A549 (cell line): ENCODE results near the gene COX10. TPM values are rescaled to one million over a fixed set of nuclear protein-coding genes. Genes with fewer than 3 reads are reported as not detected.

Experiments
- ATAC-seq, 2 experiments: fragments of 200-7000 bp in 1 of 2; fragments of >200 bp in 1 of 2; cut with Nextera tagmentation in 1 of 2; cut with Tn5 transposase in 1 of 2; 3 replicates each; pipeline versions ENCODE4 v1.8.0 to v1.9.1; 2018 to 2020; ENCODE audit warnings: mild to moderate bottlenecking in 1 of 2, moderate library complexity in 1 of 2
- CTCF ChIA-PET: fragments of 300-600 bp; sonication (Branson Sonifier 250); formaldehyde crosslinking; extraction: SDS; loops from one replicate; lab custom pipeline; 2021; ENCODE audit warnings: antibody characterized with exemption, inconsistent platforms; lab: Yijun Ruan, JAX
- POLR2A ChIA-PET: fragments of 350-600 bp; formaldehyde crosslinking; extraction: SDS; loops from one replicate; lab custom pipeline; 2021; ENCODE audit warnings: antibody characterized with exemption, inconsistent platforms; lab: Yijun Ruan, JAX
- DNase-seq, 2 experiments: peaks; one replicate each; pipeline versions ENCODE4 v3.0.0 to v3.0.0-alpha.2; 2011 to 2016; ENCODE audit warnings: low read depth in 1 of 2, low spot score in 1 of 2
- FAIRE-seq: peaks from 2 replicates; lab custom pipeline; 2011; peaks lifted over from hg19 to GRCh38; lab: Jason Lieb, UNC
- H3K27ac ChIP-seq, 2 experiments: fragments of >200 bp; sonication (Bioruptor Twin); formaldehyde crosslinking; 3 replicates each; pipeline ENCODE4 v1.5.1; 2016 to 2017
- H3K4me1 ChIP-seq: fragments of >200 bp; sonication (Bioruptor Twin); formaldehyde crosslinking; 3 replicates; pipeline ENCODE4 v1.6.1; 2016
- H3K4me2 ChIP-seq: fragments of >200 bp; sonication (Bioruptor Twin); formaldehyde crosslinking; 3 replicates; pipeline ENCODE4 v1.6.1; 2016
- H3K4me3 ChIP-seq: fragments of >200 bp; sonication (Bioruptor Twin); formaldehyde crosslinking; 3 replicates; pipeline ENCODE4 v1.5.1; 2016
- H3K9me3 ChIP-seq: fragments of >200 bp; sonication (Bioruptor Twin); formaldehyde crosslinking; 3 replicates; pipeline ENCODE4 v1.6.1; 2016
- CBX2 ChIP-seq: fragments of 200-600 bp; sonication (generic); IDR thresholded peaks from 2 replicates; pipeline ENCODE4 v1.6.1; 2016; ENCODE audit warnings: low read depth, mild to moderate bottlenecking, borderline replicate concordance
- CBX8 ChIP-seq: fragments of 200-600 bp; sonication (generic); IDR thresholded peaks from 2 replicates; pipeline ENCODE4 v1.6.1; 2016
- CEBPB ChIP-seq, 2 experiments: fragments of >200 bp in 1 of 2; sonication (Bioruptor Twin) in 1 of 2; formaldehyde crosslinking in 1 of 2; IDR thresholded peaks; 2 replicates each; pipeline ENCODE4 v1.6.1; 2012 to 2016
- CHD4 ChIP-seq: fragments of 200-600 bp; sonication (generic); IDR thresholded peaks from 2 replicates; pipeline ENCODE4 v1.6.1; 2016; ENCODE audit warnings: antibody characterized with exemption, mild to moderate bottlenecking, borderline replicate concordance
- EHF ChIP-seq: fragments of 250-450 bp; sonication (Bioruptor Pico); IDR thresholded peaks from 2 replicates; pipeline ENCODE4 v1.5.0; 2020; ENCODE audit warnings: mild to moderate bottlenecking
- ESRRA ChIP-seq: fragments of 150-350 bp; IDR thresholded peaks from 2 replicates; pipeline ENCODE4 v1.6.1; 2014; ENCODE audit warnings: mild to moderate bottlenecking, low read length, borderline replicate concordance
- FOSB ChIP-seq: fragments of 250-450 bp; sonication (Bioruptor Pico); IDR thresholded peaks from 2 replicates; pipeline ENCODE4 v1.5.0; 2020; ENCODE audit warnings: mild to moderate bottlenecking, moderate library complexity
- FOXS1 ChIP-seq: fragments of 250-450 bp; sonication (Bioruptor Pico); IDR thresholded peaks from 2 replicates; pipeline ENCODE4 v1.5.0; 2020; ENCODE audit warnings: mild to moderate bottlenecking, moderate library complexity
- GATA3 ChIP-seq: IDR thresholded peaks from 2 replicates; pipeline ENCODE4 v1.6.1; 2012; ENCODE audit warnings: borderline replicate concordance
- HES2 ChIP-seq: fragments of >200 bp; sonication (Bioruptor Twin); formaldehyde crosslinking; IDR thresholded peaks from 2 replicates; pipeline ENCODE4 v1.6.1; 2016
- HEYL ChIP-seq: fragments of 250-450 bp; sonication (Bioruptor Pico); IDR thresholded peaks from 2 replicates; pipeline ENCODE4 v1.8.0; 2021; ENCODE audit warnings: mild to moderate bottlenecking, moderate library complexity
- HOXA7 ChIP-seq: fragments of 250-450 bp; sonication (Bioruptor Pico); IDR thresholded peaks from 2 replicates; pipeline ENCODE4 v1.5.0; 2020; ENCODE audit warnings: mild to moderate bottlenecking, moderate library complexity
- HOXB13 ChIP-seq: fragments of 250-450 bp; sonication (Bioruptor Pico); IDR thresholded peaks from 2 replicates; pipeline ENCODE4 v1.5.0; 2020; ENCODE audit warnings: low read depth, mild to moderate bottlenecking, moderate library complexity
- JUNB ChIP-seq: fragments of >200 bp; sonication (Bioruptor Twin); formaldehyde crosslinking; IDR thresholded peaks from 2 replicates; pipeline ENCODE4 v1.6.1; 2016
- MAFK ChIP-seq: fragments of 450-650 bp; IDR thresholded peaks from 2 replicates; pipeline ENCODE4 v1.6.1; 2014; ENCODE audit not compliant: partially characterized antibody
- MAX ChIP-seq: IDR thresholded peaks from 2 replicates; pipeline ENCODE4 v1.6.1; 2012
- MYC ChIP-seq: IDR thresholded peaks from 2 replicates; pipeline ENCODE4 v1.6.1; 2012; ENCODE audit warnings: mild to moderate bottlenecking, inconsistent platforms, low read length, improper control_type of control experiment, borderline replicate concordance
- PBX3 ChIP-seq: IDR thresholded peaks from 2 replicates; pipeline ENCODE4 v1.6.1; 2012
- PHF8 ChIP-seq: fragments of 200-600 bp; sonication (generic); IDR thresholded peaks from 2 replicates; pipeline ENCODE4 v1.6.1; 2016; ENCODE audit warnings: low read depth, mild to moderate bottlenecking, antibody characterized with exemption, moderate library complexity, borderline replicate concordance
- POLR2A ChIP-seq: IDR thresholded peaks from 2 replicates; pipeline ENCODE4 v1.6.1; 2012; ENCODE audit warnings: mild to moderate bottlenecking, low read length
- RAD21 ChIP-seq, 2 experiments: fragments of >200 bp in 1 of 2; sonication (Bioruptor Twin) in 1 of 2; formaldehyde crosslinking in 1 of 2; IDR thresholded peaks in 1 of 2; conservative IDR thresholded peaks in 1 of 2; 2 replicates in 1 of 2; 3 replicates in 1 of 2; pipeline ENCODE4 v1.6.1; 2012 to 2018; ENCODE audit warnings: inconsistent platforms in 1 of 2
- RARB ChIP-seq: fragments of 250-450 bp; sonication (Bioruptor Pico); IDR thresholded peaks from 2 replicates; pipeline ENCODE4 v1.8.0; 2021; ENCODE audit warnings: mild to moderate bottlenecking, moderate library complexity
- RFX5 ChIP-seq: fragments of 450-650 bp; IDR thresholded peaks from 2 replicates; pipeline ENCODE4 v1.7.1; 2014; ENCODE audit warnings: antibody characterized with exemption, mild to moderate bottlenecking, moderate library complexity
- RNF2 ChIP-seq: fragments of 200-600 bp; sonication (generic); IDR thresholded peaks from 2 replicates; pipeline ENCODE4 v1.6.1; 2016; ENCODE audit warnings: low read depth, mild to moderate bottlenecking, antibody characterized with exemption, moderate library complexity, borderline replicate concordance
- ZSCAN20 ChIP-seq: fragments of 250-450 bp; sonication (Bioruptor Pico); IDR thresholded peaks from 2 replicates; pipeline ENCODE4 v1.8.0; 2022; ENCODE audit warnings: mild to moderate bottlenecking, moderate library complexity
- WGBS: methylation state at CpG from one replicate; pipeline ENCODE4 v1.1.6; 2017; ENCODE audit errors: missing lambda C conversion rate; 5-methylcytosine and 5-hydroxymethylcytosine counted together
- polyA plus RNA-seq, 4 experiments: library from polyadenylated mRNA; depleted of rRNA in 3 of 4; stranded (reverse); fragments of >200 nt; fragmentation: RNase III in 1 of 4; extraction: RNeasy Plus Mini Kit Qiagen cat#74134 plus additional on column Dnase treatment in 1 of 4; gene quantifications; 2 replicates in 3 of 4; 3 replicates in 1 of 4; pipeline ENCODE4 v1.2.3, GENCODE V29; 2011 to 2017
- TF ChIP-seq, protein P1 (sequence below): fragments of >200 bp; sonication (Bioruptor Twin); formaldehyde crosslinking; IDR thresholded peaks from 3 replicates; pipeline ENCODE4 v1.6.1; 2016

COX10 gene
- polyA plus RNA-seq, 2 of the 4 experiments (the other 2 are of a cell fraction), result 15.1 to 25.8 TPM

GRCh38 chr17:14143688-14144087 is 74.4 kb downstream of the COX10 start:
- H3K27ac ChIP-seq, result no peak overlapping the region
- DNase-seq (no peak), ATAC-seq (no peak), FAIRE-seq (no peak)
- 82% methylated on average over 3 of the region's 3 CpGs for WGBS
- ChIA-PET POLR2A (no interaction called here), CTCF (no interaction called here)
- no peak for TF ChIP-seq HEYL (CRISPR knock-in tag)
- no peak for TF ChIP-seq CEBPB (IDR thresholded peaks at IDR 0.05)
- no peak for TF ChIP-seq CHD4
- TF ChIP-seq POLR2A, result no peak
- TF ChIP-seq GATA3, result no peak
- TF ChIP-seq HOXA7 (CRISPR knock-in tag), result no peak
- TF ChIP-seq MYC, result no peak
- no peak for TF ChIP-seq RNF2
- no peak for TF ChIP-seq PBX3
- TF ChIP-seq FOSB (CRISPR knock-in tag), result no peak
- 0 out of 3 replicates have a peak, but pooled peaks cover 4% of the 10 kb centered on the region for H3K9me3 ChIP-seq
- H3K4me2 ChIP-seq, result no peak overlapping the region
- H3K4me1 ChIP-seq, result no peaks in the 10 kb centered on the region
- no peak overlapping the region for H3K4me3 ChIP-seq

DNA sequence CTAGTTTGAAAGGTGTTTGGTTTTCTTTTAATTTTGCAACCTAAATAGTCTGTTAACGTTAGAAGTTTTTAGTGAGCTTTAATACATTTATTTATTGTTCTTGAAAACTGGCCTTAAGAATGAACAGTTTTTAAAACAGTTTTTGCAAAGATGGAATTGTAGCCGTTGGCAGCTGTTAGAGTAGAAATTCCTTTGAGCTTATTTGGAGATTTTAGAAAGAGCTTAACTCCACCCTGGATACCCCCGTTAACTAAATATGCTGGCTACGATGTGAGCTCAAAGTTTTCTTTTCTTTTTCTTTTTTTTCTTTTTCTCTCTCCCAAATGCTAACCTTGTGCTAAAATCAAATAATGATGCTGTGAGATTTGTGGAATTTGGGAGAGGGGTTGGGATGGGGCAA is 75.2 kb downstream of the COX10 start:
- TF ChIP-seq RARB (CRISPR knock-in tag) (no peak), PHF8 (no peak), PBX3 (no peak)
- TF ChIP-seq, protein P1, sequence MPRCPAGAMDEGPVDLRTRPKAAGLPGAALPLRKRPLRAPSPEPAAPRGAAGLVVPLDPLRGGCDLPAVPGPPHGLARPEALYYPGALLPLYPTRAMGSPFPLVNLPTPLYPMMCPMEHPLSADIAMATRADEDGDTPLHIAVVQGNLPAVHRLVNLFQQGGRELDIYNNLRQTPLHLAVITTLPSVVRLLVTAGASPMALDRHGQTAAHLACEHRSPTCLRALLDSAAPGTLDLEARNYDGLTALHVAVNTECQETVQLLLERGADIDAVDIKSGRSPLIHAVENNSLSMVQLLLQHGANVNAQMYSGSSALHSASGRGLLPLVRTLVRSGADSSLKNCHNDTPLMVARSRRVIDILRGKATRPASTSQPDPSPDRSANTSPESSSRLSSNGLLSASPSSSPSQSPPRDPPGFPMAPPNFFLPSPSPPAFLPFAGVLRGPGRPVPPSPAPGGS, result no peak
- H3K4me1 ChIP-seq, result no peaks in the 10 kb centered on the region
- ATAC-seq (no peak), DNase-seq (no peak), FAIRE-seq (peak; percentile 73)
- CTCF ChIA-PET, result no interaction called here
- H3K4me2 ChIP-seq, result no peak overlapping the region
- no peak overlapping the region for H3K4me3 ChIP-seq
- no peak overlapping the region for H3K27ac ChIP-seq
- 88% methylated on average over 4 of the region's 4 CpGs for WGBS
- H3K9me3 ChIP-seq, result 0 out of 3 replicates have a peak, but pooled peaks cover 4% of the 10 kb centered on the region
- POLR2A ChIA-PET, result no interaction called here

- TF ChIP-seq CBX8, result no peak
- no peak for TF ChIP-seq RAD21 (conservative IDR thresholded peaks at IDR 0.05 in 1 of 2, IDR thresholded peaks at IDR 0.05 in 1 of 2)
- WGBS, result 93% methylated on average over 5 of the region's 5 CpGs
- FAIRE-seq (no peak), DNase-seq (no peak), ATAC-seq (no peak)
- POLR2A ChIA-PET, result no interaction called here
- no peak overlapping the region for H3K4me3 ChIP-seq
- H3K4me1 ChIP-seq, result no peaks in the 10 kb centered on the region
- H3K9me3 ChIP-seq, result 0 out of 3 replicates have a peak, but pooled peaks cover 4% of the 10 kb centered on the region
- no peak overlapping the region for H3K27ac ChIP-seq
- H3K4me2 ChIP-seq, result no peak overlapping the region
- CTCF ChIA-PET, result no interaction called here
Measured at GRCh38 chr17:14149751-14150150, 80.4 kb downstream of the COX10 start.

DNA sequence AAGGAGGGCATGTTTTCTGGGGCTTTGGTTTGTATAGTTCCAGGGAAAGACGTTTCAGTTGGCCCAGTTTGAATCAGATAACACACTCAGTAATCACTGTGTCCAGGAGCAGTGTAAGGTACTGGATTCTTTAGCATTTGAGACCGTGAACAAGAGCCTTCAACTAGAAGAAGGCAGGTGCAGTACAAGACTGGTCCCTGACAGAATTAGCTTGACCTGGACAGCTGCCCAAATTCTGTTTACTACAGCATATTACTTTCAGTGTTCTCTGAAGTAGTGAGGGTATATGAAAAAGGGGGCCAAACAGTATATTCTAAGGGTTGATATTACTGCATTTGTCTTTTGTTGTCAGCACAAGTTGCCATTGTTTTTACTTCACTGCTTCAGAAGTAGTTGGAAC is 81.3 kb downstream of the COX10 start:
- no peaks in the 10 kb centered on the region for H3K4me1 ChIP-seq
- DNase-seq (no peak), FAIRE-seq (no peak), ATAC-seq (no peak)
- 0 out of 3 replicates have a peak, but pooled peaks cover under 1% of the 10 kb centered on the region for H3K9me3 ChIP-seq
- no peak overlapping the region for H3K4me2 ChIP-seq
- POLR2A ChIA-PET, result no interaction called here
- no peak overlapping the region for H3K27ac ChIP-seq
- CTCF ChIA-PET, result no interaction called here
- no peak overlapping the region for H3K4me3 ChIP-seq
- 54% methylated on average over 2 of the region's 2 CpGs for WGBS
- TF ChIP-seq RFX5 (no peak), FOXS1 (CRISPR knock-in tag) (no peak), ZSCAN20 (no peak), HOXB13 (CRISPR knock-in tag) (no peak), MAX (no peak), ESRRA (no peak), CHD4 (no peak), HES2 (no peak), HEYL (CRISPR knock-in tag) (no peak), CBX2 (no peak), PBX3 (no peak), RNF2 (no peak), MAFK (no peak), EHF (CRISPR knock-in tag) (no peak), CEBPB (IDR thresholded peaks at IDR 0.05) (no peak), JUNB (no peak)
